Hepatocyte (in vitro differentiated cells): ENCODE data around the gene CHD5. TPM values are rescaled to one million over a fixed set of nuclear protein-coding genes. Genes with fewer than 3 reads are reported as not detected.

ENCODE experiments used
- DNase-seq: peaks from one replicate; pipeline ENCODE4 v3.0.0-alpha.2; 2016; ENCODE audit warnings: low spot score
- H2AFZ ChIP-seq: fragments of 200-600 bp; sonication (generic); 2 replicates; pipeline ENCODE4 v1.6.0; 2016; ENCODE audit warnings: antibody characterized with exemption, mild to moderate bottlenecking
- H3K27ac ChIP-seq: fragments of 200-600 bp; sonication (generic); 2 replicates; pipeline ENCODE4 v1.5.1; 2016; ENCODE audit warnings: mild to moderate bottlenecking
- H3K27me3 ChIP-seq: fragments of 200-600 bp; sonication (generic); 2 replicates; pipeline ENCODE4 v1.6.1; 2016
- H3K36me3 ChIP-seq: fragments of 200-600 bp; sonication (generic); replicated peaks from 2 replicates; pipeline ENCODE4 v1.5.1; 2016; ENCODE audit warnings: low read depth; ENCODE audit not compliant: insufficient read depth
- H3K4me1 ChIP-seq: fragments of 200-600 bp; sonication (generic); 2 replicates; pipeline ENCODE4 v1.5.1; 2016; ENCODE audit warnings: mild to moderate bottlenecking, moderate library complexity; ENCODE audit not compliant: insufficient read depth
- H3K4me2 ChIP-seq: fragments of 200-600 bp; sonication (generic); 2 replicates; pipeline ENCODE4 v1.6.0; 2016
- H3K4me3 ChIP-seq: fragments of 200-600 bp; sonication (generic); 2 replicates; pipeline ENCODE4 v1.5.1; 2016; ENCODE audit warnings: mild to moderate bottlenecking
- H3K79me2 ChIP-seq: fragments of 200-600 bp; sonication (generic); 2 replicates; pipeline ENCODE4 v1.6.0; 2017; ENCODE audit warnings: mild to moderate bottlenecking
- H3K9me2 ChIP-seq: fragments of 200-600 bp; sonication (generic); replicated peaks from 2 replicates; pipeline ENCODE4 v1.6.0; 2017; ENCODE audit warnings: mild to moderate bottlenecking; ENCODE audit not compliant: insufficient read depth
- H3K9me3 ChIP-seq: fragments of 200-600 bp; sonication (generic); 2 replicates; pipeline ENCODE4 v1.5.1; 2016; ENCODE audit warnings: low read depth, mild to moderate bottlenecking
- H4K20me1 ChIP-seq: fragments of 200-600 bp; sonication (generic); 2 replicates; pipeline ENCODE4 v1.6.0; 2016; ENCODE audit warnings: mild to moderate bottlenecking; ENCODE audit not compliant: insufficient read depth, poor library complexity, severe bottlenecking
- EZH2 ChIP-seq: fragments of 200-600 bp; sonication (generic); IDR thresholded peaks from 2 replicates; pipeline ENCODE4 v1.6.1; 2016; ENCODE audit warnings: antibody characterized with exemption, mild to moderate bottlenecking, borderline replicate concordance
- EZH2phosphoT487 ChIP-seq: fragments of 200-600 bp; sonication (generic); IDR thresholded peaks from one replicate; pipeline ENCODE4 v1.6.1; 2018; ENCODE audit warnings: antibody characterized with exemption, mild to moderate bottlenecking, low read depth, moderate library complexity; ENCODE audit not compliant: unreplicated experiment, severe bottlenecking
- WGBS: methylation state at CpG from one replicate; pipeline ENCODE4 v1.1.6; 2016; ENCODE audit warnings: low lambda C conversion rate; ENCODE audit errors: missing lambda C conversion rate; 5-methylcytosine and 5-hydroxymethylcytosine counted together
- polyA plus RNA-seq: library from polyadenylated mRNA; unstranded; fragments of >200 nt; fragmentation: Nextera tagmentation; extraction: Ambion mirVana; gene quantifications from 2 replicates; pipeline ENCODE4 v1.2.1, GENCODE V29; 2016
- total RNA-seq: library from RNA; depleted of rRNA; stranded (reverse); fragments of >200 nt; gene quantifications from 2 replicates; pipeline ENCODE4 v1.2.3, GENCODE V29; 2014
- TF ChIP-seq, protein P1 (sequence below): fragments of 200-600 bp; sonication (generic); IDR thresholded peaks from 2 replicates; pipeline ENCODE4 v1.5.1; 2016; ENCODE audit warnings: antibody characterized with exemption, mild to moderate bottlenecking; ENCODE audit not compliant: poor library complexity

CHD5 gene
- total and polyA plus RNA-seq, 2 experiments from 2014 or later: 0.13 TPM; not detected in 1

DNA sequence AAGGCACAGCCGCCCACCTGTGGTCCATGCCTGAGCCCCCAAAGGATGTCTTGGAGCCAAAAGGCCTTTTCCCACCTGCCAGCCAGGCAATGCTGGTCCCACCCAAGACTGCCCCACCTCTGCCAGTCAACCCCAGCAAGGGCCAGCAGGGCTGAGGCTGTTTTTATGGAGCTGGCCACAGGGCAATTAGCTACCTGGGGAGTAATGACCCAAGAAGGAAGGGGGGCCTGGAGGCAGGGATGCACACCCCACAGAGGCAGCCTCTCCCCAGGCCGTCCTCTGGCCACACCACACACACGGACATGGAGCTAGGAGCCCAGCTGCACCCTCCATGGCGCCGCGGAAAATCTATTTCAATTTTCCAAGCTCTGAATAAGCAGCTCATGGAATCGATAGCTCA is 27.2 kb downstream of the CHD5 start:
- Histone ChIP-seq H3K9me3 (no peaks in the 10 kb centered on the region), H3K9me2 (no peaks in the 10 kb centered on the region), H3K27ac (no peak overlapping the region), H3K4me2 (no peak overlapping the region), H2AFZ (no peak overlapping the region), H4K20me1 (no peaks in the 10 kb centered on the region), H3K27me3 (peaks cover 17% of the 10 kb centered on the region), H3K36me3 (no peaks in the 10 kb centered on the region), H3K4me1 (peaks cover 9% of the 10 kb centered on the region), H3K4me3 (no peak overlapping the region), H3K79me2 (no peaks in the 10 kb centered on the region)
- TF ChIP-seq EZH2phosphoT487 (no peak), EZH2 (no peak)
- TF ChIP-seq, protein P1, sequence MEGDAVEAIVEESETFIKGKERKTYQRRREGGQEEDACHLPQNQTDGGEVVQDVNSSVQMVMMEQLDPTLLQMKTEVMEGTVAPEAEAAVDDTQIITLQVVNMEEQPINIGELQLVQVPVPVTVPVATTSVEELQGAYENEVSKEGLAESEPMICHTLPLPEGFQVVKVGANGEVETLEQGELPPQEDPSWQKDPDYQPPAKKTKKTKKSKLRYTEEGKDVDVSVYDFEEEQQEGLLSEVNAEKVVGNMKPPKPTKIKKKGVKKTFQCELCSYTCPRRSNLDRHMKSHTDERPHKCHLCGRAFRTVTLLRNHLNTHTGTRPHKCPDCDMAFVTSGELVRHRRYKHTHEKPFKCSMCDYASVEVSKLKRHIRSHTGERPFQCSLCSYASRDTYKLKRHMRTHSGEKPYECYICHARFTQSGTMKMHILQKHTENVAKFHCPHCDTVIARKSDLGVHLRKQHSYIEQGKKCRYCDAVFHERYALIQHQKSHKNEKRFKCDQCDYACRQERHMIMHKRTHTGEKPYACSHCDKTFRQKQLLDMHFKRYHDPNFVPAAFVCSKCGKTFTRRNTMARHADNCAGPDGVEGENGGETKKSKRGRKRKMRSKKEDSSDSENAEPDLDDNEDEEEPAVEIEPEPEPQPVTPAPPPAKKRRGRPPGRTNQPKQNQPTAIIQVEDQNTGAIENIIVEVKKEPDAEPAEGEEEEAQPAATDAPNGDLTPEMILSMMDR: no peak
- no peak for DNase-seq
- 89% methylated on average over 7 of the region's 7 CpGs for WGBS

DNA sequence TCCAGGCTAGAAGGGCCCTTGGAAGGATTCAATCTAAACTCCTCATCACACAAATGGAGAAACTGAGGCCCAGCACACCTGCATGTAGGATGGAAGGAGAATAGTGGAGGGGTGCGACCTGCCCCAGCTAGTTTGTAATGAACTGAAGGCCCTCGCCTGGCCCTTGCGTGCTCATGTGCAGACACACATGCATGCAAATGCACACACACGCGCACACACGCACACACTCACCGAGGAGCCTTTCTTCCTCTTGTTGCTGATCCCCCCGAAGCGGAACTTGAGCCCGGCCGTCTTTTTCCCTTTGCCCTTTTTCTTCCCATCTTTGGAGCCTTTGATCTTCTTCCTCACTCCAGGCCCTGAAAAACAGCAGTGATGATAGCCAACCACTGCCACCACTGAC is 27.9 kb downstream of the CHD5 start:
- no peaks in the 10 kb centered on the region for H3K9me2 ChIP-seq
- no peak for DNase-seq
- H3K4me2 ChIP-seq: no peak overlapping the region
- H3K4me1 ChIP-seq: peaks cover 6% of the 10 kb centered on the region
- H3K79me2 ChIP-seq: no peaks in the 10 kb centered on the region
- H3K27ac ChIP-seq: no peak overlapping the region
- no peaks in the 10 kb centered on the region for H3K9me3 ChIP-seq
- H4K20me1 ChIP-seq: no peaks in the 10 kb centered on the region
- peaks cover 17% of the 10 kb centered on the region for H3K27me3 ChIP-seq
- TF ChIP-seq EZH2phosphoT487 (no peak), EZH2 (no peak)
- TF ChIP-seq, protein P1: no peak
- WGBS: 84% methylated on average over 11 of the region's 11 CpGs
- H2AFZ ChIP-seq: no peak overlapping the region
- no peak overlapping the region for H3K4me3 ChIP-seq
- no peaks in the 10 kb centered on the region for H3K36me3 ChIP-seq

GRCh38 chr1:6151291-6151822 is 28.8 kb downstream of the CHD5 start:
- H3K9me2 ChIP-seq: no peaks in the 10 kb centered on the region
- H4K20me1 ChIP-seq: no peaks in the 10 kb centered on the region
- H3K36me3 ChIP-seq: no peaks in the 10 kb centered on the region
- DNase-seq: no peak
- H3K79me2 ChIP-seq: no peaks in the 10 kb centered on the region
- H3K27me3 ChIP-seq: peaks cover 17% of the 10 kb centered on the region
- 88% methylated on average over 9 of the region's 9 CpGs for WGBS
- peaks cover 3% of the 10 kb centered on the region for H3K4me1 ChIP-seq
- no peak overlapping the region for H3K27ac ChIP-seq
- no peaks in the 10 kb centered on the region for H3K9me3 ChIP-seq
- H3K4me3 ChIP-seq: no peak overlapping the region
- no peak overlapping the region for H2AFZ ChIP-seq
- no peak for TF ChIP-seq EZH2phosphoT487
- no peak for TF ChIP-seq EZH2
- TF ChIP-seq, protein P1: no peak
- H3K4me2 ChIP-seq: no peak overlapping the region
